GM19467 (cell line): ENCODE measurements around the gene KRT23.

ENCODE experiments used
- ATAC-seq: cut with Tn5 transposase; IDR thresholded peaks from one replicate; pipeline ENCODE4 v1.9.1; 2021; ENCODE audit warnings: mild to moderate bottlenecking, moderate library complexity; ENCODE audit not compliant: unreplicated experiment

Gene KRT23

GRCh38 chr17:40873255-40873654 is 64.2 kb downstream of the KRT23 start:
- ATAC-seq, result no peak
